ENCODE results near the gene TEX22. TPM values are rescaled to one million over a fixed set of nuclear protein-coding genes. Genes with fewer than 3 reads are reported as not detected.

The TEX22 gene
- total RNA-seq, 1 donor from 2014 or later = 4.1 TPM

DNA sequence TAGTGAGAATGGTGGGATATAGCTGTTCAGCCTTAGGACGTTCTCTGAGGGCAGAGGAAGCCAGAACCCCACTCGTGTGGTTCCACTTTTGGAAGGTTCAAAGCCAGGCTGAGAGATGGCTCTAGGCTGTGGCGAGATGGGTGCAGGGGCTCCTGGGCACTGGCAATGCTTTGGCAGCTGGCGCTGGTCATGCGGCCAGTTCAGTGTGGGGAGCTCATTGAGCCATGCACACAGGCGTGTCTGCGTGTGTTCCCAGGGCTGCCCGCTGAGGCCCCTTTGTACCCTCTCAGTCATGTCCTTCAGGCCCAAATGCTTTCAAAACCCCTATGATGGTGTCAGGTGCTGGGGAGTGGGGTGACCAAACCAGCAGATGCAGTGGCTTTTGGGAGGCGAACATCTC is 1.7 kb downstream of the TEX22 start:
- Mint-ChIP-seq H3K27me3 (no peaks in the 10 kb centered on the region), H3K9me3 (peaks cover 11% of the 10 kb centered on the region), H3K4me3 (peak overlapping the region; percentile 41)

GRCh38 chr14:105401699-105402098 is 3.4 kb downstream of the TEX22 start:
- H3K9me3 Mint-ChIP-seq = peaks cover 15% of the 10 kb centered on the region
- DNase-seq (ENCODE audit: extremely low spot score, unreplicated experiment) = no peak
- no peak overlapping the region for H3K4me3 Mint-ChIP-seq
- no peaks in the 10 kb centered on the region for H3K4me1 Mint-ChIP-seq (ENCODE audit: unreplicated experiment)
- TF ChIP-seq, protein P1, sequence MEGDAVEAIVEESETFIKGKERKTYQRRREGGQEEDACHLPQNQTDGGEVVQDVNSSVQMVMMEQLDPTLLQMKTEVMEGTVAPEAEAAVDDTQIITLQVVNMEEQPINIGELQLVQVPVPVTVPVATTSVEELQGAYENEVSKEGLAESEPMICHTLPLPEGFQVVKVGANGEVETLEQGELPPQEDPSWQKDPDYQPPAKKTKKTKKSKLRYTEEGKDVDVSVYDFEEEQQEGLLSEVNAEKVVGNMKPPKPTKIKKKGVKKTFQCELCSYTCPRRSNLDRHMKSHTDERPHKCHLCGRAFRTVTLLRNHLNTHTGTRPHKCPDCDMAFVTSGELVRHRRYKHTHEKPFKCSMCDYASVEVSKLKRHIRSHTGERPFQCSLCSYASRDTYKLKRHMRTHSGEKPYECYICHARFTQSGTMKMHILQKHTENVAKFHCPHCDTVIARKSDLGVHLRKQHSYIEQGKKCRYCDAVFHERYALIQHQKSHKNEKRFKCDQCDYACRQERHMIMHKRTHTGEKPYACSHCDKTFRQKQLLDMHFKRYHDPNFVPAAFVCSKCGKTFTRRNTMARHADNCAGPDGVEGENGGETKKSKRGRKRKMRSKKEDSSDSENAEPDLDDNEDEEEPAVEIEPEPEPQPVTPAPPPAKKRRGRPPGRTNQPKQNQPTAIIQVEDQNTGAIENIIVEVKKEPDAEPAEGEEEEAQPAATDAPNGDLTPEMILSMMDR (conservative IDR thresholded peaks at IDR 0.05) = no peak
- H3K27ac Mint-ChIP-seq = no peak overlapping the region
- peaks cover 20% of the 10 kb centered on the region for H3K36me3 Mint-ChIP-seq
- peaks cover 4% of the 10 kb centered on the region for H3K27me3 Mint-ChIP-seq

More for the DNA sequence above, 1.7 kb downstream of the TEX22 start:
- peaks cover 17% of the 10 kb centered on the region for H3K36me3 Mint-ChIP-seq
- no peak overlapping the region for H3K27ac Mint-ChIP-seq
- H3K4me1 Mint-ChIP-seq (ENCODE audit: unreplicated experiment) = no peaks in the 10 kb centered on the region
- no peak for DNase-seq (ENCODE audit: extremely low spot score, unreplicated experiment)
- TF ChIP-seq, protein P1 (conservative IDR thresholded peaks at IDR 0.05) = no peak

DNA sequence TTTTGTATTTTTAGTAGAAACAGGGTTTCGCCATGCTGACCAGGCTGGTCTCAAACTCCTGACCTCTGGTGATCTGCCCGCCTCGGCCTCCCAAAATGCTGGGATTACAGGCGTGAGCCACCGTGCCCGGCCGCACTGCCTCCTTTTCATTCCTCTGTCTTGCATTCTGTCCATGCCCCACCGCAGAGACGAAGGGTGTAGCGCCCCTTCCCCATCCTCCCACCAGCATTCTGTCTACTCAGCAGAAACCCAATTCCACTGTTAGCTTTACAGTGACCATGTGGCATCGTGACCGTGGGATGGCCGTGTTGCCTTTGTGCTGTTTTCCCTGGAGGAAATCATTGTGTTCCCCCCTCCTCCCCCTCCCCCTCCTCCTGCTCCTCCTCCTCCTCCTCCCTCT is 10.3 kb downstream of the TEX22 start:
- Mint-ChIP-seq H3K27ac (no peak overlapping the region), H3K4me1 (ENCODE audit: unreplicated experiment) (no peaks in the 10 kb centered on the region), H3K4me3 (no peak overlapping the region), H3K9me3 (peaks cover 4% of the 10 kb centered on the region), H3K36me3 (peaks cover 6% of the 10 kb centered on the region), H3K27me3 (peaks cover 39% of the 10 kb centered on the region)
- no peak for DNase-seq (ENCODE audit: extremely low spot score, unreplicated experiment)
- TF ChIP-seq, protein P1 (conservative IDR thresholded peaks at IDR 0.05) = no peak

DNA sequence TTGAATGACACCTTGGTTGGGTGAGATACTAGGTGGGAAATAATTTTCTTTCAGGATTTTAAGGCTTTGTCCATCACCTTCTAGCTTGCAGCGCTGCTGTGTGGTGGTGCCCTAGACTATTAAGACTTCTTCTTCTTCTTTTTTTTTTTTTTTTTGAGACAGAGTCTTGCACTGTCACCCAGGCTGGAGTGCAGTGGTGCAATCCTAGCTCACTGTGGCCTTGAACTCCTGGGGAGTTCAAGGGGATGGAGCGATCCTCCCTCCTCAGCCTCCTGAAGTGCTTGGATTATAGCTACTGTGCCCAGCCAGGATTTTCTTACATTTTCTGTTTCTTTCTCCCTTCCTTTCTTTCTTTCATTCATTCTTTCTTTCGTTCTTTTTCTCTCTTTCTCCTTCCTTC is 11.0 kb downstream of the TEX22 start:
- Mint-ChIP-seq H3K36me3 (peaks cover 3% of the 10 kb centered on the region), H3K4me3 (no peak overlapping the region), H3K4me1 (ENCODE audit: unreplicated experiment) (no peaks in the 10 kb centered on the region), H3K27me3 (peaks cover 39% of the 10 kb centered on the region), H3K9me3 (peaks cover 4% of the 10 kb centered on the region), H3K27ac (no peak overlapping the region)
- TF ChIP-seq, protein P1 (conservative IDR thresholded peaks at IDR 0.05) = no peak
- no peak for DNase-seq (ENCODE audit: extremely low spot score, unreplicated experiment)

GRCh38 chr14:105410642-105411016 is 12.3 kb downstream of the TEX22 start:
- peaks cover 39% of the 10 kb centered on the region for H3K27me3 Mint-ChIP-seq
- peaks cover 4% of the 10 kb centered on the region for H3K9me3 Mint-ChIP-seq
- no peak for DNase-seq (ENCODE audit: extremely low spot score, unreplicated experiment)
- TF ChIP-seq, protein P1 (conservative IDR thresholded peaks at IDR 0.05) = no peak
- H3K27ac Mint-ChIP-seq = no peak overlapping the region
- H3K4me3 Mint-ChIP-seq = peak overlapping the region; percentile 69
- H3K36me3 Mint-ChIP-seq = peaks cover 3% of the 10 kb centered on the region
- peaks cover 4% of the 10 kb centered on the region for H3K4me1 Mint-ChIP-seq (ENCODE audit: unreplicated experiment)

Data from type B pancreatic cell (in vitro differentiated cells).